Caco-2 (cell line): ENCODE measurements around the gene TENT5A. TPM values are rescaled to one million over a fixed set of nuclear protein-coding genes. Genes with fewer than 3 reads are reported as not detected.

Experiments
- BruUV-seq: library from RNA; stranded (reverse); fragments of 400-500 nt; replicated peaks from 2 replicates; lab custom pipeline; 2021; lab: Mats Ljungman, UMichigan
- CTCF ChIA-PET: fragments of 300-600 bp; sonication (Branson Sonifier 250); formaldehyde crosslinking; loops from one replicate; lab custom pipeline; 2022; ENCODE audit warnings: antibody characterized with exemption; lab: Charles Lee
- POLR2A ChIA-PET: fragments of 300-600 bp; sonication (Branson Sonifier 250); formaldehyde crosslinking; loops from one replicate; lab custom pipeline; 2022; ENCODE audit warnings: antibody characterized with exemption; lab: Charles Lee
- DNase-seq, 2 experiments: peaks; one replicate each; pipeline versions ENCODE4 v3.0.0 to v3.0.0-alpha.2; 2020 to 2022
- H3K27me3 ChIP-seq: replicated peaks from 2 replicates; pipeline ENCODE4 v1.6.0; 2011; ENCODE audit warnings: low read length; ENCODE audit not compliant: control insufficient read depth, insufficient read depth
- H3K36me3 ChIP-seq: 2 replicates; pipeline ENCODE4 v1.5.1; 2011; ENCODE audit warnings: low read length; ENCODE audit not compliant: control insufficient read depth, insufficient read depth
- H3K4me1 ChIP-seq: fragments of 250-450 bp; sonication (Bioruptor Pico); 2 replicates; pipeline ENCODE4 v1.5.1; 2020; ENCODE audit warnings: mild to moderate bottlenecking
- H3K4me3 ChIP-seq: 2 replicates; pipeline ENCODE4 v1.5.1; 2011; ENCODE audit warnings: low read depth, mild to moderate bottlenecking, control low read depth, low read length
- H3K9me3 ChIP-seq: fragments of 250-450 bp; sonication (Bioruptor Pico); 2 replicates; pipeline ENCODE4 v1.5.1; 2020; ENCODE audit warnings: mild to moderate bottlenecking, moderate library complexity
- H3K27ac Mint-ChIP-seq: one replicate; pipeline ENCODE4 v1.8.0; 2022; ENCODE audit warnings: mixed read lengths; ENCODE audit not compliant: unreplicated experiment
- H3K27me3 Mint-ChIP-seq: one replicate; pipeline ENCODE4 v1.8.0; 2022; ENCODE audit warnings: mixed read lengths; ENCODE audit not compliant: insufficient read depth, unreplicated experiment
- H3K36me3 Mint-ChIP-seq: one replicate; pipeline ENCODE4 v1.8.0; 2022; ENCODE audit warnings: mild to moderate bottlenecking, mixed read lengths; ENCODE audit not compliant: insufficient read depth, unreplicated experiment
- H3K4me1 Mint-ChIP-seq: one replicate; pipeline ENCODE4 v1.8.0; 2022; ENCODE audit warnings: low read depth, mixed read lengths; ENCODE audit not compliant: unreplicated experiment
- H3K4me3 Mint-ChIP-seq: one replicate; pipeline ENCODE4 v1.8.0; 2022; ENCODE audit warnings: mild to moderate bottlenecking, moderate library complexity, mixed read lengths; ENCODE audit not compliant: unreplicated experiment
- H3K9me3 Mint-ChIP-seq: one replicate; pipeline ENCODE4 v1.8.0; 2022; ENCODE audit warnings: mixed read lengths; ENCODE audit not compliant: unreplicated experiment
- intact Hi-C: fragments of 100-400 bp; cut with micrococcal nuclease; formaldehyde crosslinking; loops from one replicate; pipeline ENCODE4 v1.10.0; 2022; ENCODE audit not compliant: unreplicated experiment
- total RNA-seq: library from RNA; stranded (reverse); gene quantifications from 2 replicates; pipeline ENCODE4 v1.2.3, GENCODE V29; 2022
- TF ChIP-seq, protein P1 (sequence below), 2 experiments: fragments of 200-600 bp in 1 of 2; IDR thresholded peaks; 1 replicate in 1 of 2; 2 replicates in 1 of 2; pipeline versions ENCODE4 v1.5.1 to v1.8.0; 2011 to 2022; ENCODE audit warnings: antibody characterized with exemption in 1 of 2, control low read depth in 1 of 2, inconsistent platforms in 1 of 2, low read depth in 1 of 2, low read length in 1 of 2, mild to moderate bottlenecking in 1 of 2, moderate library complexity in 1 of 2; ENCODE audit not compliant: insufficient read depth in 1 of 2, severe bottlenecking in 1 of 2, unreplicated experiment in 1 of 2

TENT5A gene
- total RNA-seq, 1 experiment from 2014 or later = 45.0 TPM

DNA sequence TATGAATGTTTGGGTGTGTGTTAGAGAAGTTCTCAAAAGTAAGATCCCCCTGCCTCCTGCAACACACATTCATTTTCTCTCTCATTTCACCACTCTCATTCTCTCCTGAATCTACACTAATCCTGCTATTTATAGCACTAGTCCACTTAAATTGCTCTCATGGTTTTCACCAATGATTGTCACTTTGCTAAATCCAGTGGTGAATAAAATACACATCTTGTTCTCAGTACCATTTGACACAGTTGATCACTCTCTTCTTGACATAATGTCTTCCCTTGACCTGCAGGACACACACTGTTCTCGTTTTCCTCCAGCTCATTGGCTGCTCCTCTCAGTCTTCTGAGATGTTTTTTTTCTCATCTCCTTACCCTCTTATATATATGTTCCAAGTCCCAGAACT, 32.1 kb downstream of the TENT5A start:
- intact Hi-C loops = no loop called here
- POLR2A ChIA-PET = no interaction called here
- BruUV-seq = no TSS peak

DNA sequence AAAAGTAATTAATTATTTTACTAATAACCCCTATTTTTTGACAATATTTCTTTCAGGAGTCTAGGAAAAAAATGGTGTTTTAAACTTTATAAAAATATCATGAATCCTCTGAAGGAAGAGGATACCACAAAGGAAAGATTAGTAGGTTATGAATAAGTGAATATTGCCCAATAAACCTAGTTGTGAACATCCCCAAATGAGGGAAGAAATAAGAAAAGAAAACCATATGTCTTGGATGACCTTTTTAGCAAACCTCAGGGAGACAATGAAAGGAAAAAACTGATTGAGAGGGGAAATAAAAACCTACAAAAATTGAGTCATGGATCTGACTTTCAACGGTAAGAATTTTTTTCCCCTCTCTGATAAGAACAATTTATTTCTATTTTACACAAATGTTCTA, 34.4 kb downstream of the TENT5A start:
- intact Hi-C loops = no loop called here
- H3K27ac Mint-ChIP-seq = no peak overlapping the region
- CTCF ChIA-PET = no interaction called here
- H3K27me3 Mint-ChIP-seq = no peaks in the 10 kb centered on the region
- BruUV-seq = no TSS peak
- Histone ChIP-seq H3K4me3 (no peak overlapping the region), H3K27me3 (no peaks in the 10 kb centered on the region), H3K4me1 (no peaks in the 10 kb centered on the region), H3K36me3 (no peaks in the 10 kb centered on the region), H3K9me3 (no peaks in the 10 kb centered on the region)
- no peak overlapping the region for H3K4me3 Mint-ChIP-seq
- no peak for DNase-seq
- no peaks in the 10 kb centered on the region for H3K4me1 Mint-ChIP-seq
- no peaks in the 10 kb centered on the region for H3K36me3 Mint-ChIP-seq
- TF ChIP-seq, protein P1, sequence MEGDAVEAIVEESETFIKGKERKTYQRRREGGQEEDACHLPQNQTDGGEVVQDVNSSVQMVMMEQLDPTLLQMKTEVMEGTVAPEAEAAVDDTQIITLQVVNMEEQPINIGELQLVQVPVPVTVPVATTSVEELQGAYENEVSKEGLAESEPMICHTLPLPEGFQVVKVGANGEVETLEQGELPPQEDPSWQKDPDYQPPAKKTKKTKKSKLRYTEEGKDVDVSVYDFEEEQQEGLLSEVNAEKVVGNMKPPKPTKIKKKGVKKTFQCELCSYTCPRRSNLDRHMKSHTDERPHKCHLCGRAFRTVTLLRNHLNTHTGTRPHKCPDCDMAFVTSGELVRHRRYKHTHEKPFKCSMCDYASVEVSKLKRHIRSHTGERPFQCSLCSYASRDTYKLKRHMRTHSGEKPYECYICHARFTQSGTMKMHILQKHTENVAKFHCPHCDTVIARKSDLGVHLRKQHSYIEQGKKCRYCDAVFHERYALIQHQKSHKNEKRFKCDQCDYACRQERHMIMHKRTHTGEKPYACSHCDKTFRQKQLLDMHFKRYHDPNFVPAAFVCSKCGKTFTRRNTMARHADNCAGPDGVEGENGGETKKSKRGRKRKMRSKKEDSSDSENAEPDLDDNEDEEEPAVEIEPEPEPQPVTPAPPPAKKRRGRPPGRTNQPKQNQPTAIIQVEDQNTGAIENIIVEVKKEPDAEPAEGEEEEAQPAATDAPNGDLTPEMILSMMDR (IDR thresholded peaks at IDR 0.05; ENCODE audit: insufficient read depth in 1 of 2, low read depth in 1 of 2, low read length in 1 of 2, severe bottlenecking in 1 of 2, unreplicated experiment in 1 of 2) = no peak
- H3K9me3 Mint-ChIP-seq = no peaks in the 10 kb centered on the region
- POLR2A ChIA-PET = no interaction called here

More for the DNA sequence above, 32.1 kb downstream of the TENT5A start:
- Mint-ChIP-seq H3K4me1 (no peaks in the 10 kb centered on the region), H3K27ac (no peak overlapping the region), H3K4me3 (no peak overlapping the region), H3K9me3 (no peaks in the 10 kb centered on the region), H3K27me3 (no peaks in the 10 kb centered on the region), H3K36me3 (no peaks in the 10 kb centered on the region)
- TF ChIP-seq, protein P1 (IDR thresholded peaks at IDR 0.05; ENCODE audit: insufficient read depth in 1 of 2, low read depth in 1 of 2, low read length in 1 of 2, severe bottlenecking in 1 of 2, unreplicated experiment in 1 of 2) = no peak
- CTCF ChIA-PET = no interaction called here
- no peaks in the 10 kb centered on the region for H3K9me3 ChIP-seq
- no peaks in the 10 kb centered on the region for H3K36me3 ChIP-seq
- no peak overlapping the region for H3K4me3 ChIP-seq
- DNase-seq = no peak
- no peaks in the 10 kb centered on the region for H3K4me1 ChIP-seq
- no peaks in the 10 kb centered on the region for H3K27me3 ChIP-seq

DNA sequence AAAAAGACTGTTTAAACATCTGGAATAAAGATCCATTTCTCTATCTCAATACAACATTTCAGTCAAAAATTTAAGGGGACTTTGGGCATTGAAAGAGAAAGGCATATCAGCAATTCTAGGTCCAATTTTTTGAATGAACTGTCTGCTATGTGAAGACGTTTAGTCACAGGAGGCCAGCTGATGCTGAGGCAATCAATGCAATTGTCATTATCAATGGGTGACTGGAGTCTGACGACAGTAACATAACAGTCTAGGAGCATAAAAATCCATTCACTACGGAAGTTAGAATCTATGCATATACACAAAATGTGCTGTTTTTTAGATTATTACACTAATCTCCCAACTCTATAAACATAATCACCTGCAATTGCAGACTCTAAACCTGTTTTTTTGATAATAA, 37.8 kb downstream of the TENT5A start:
- intact Hi-C loops = no loop called here
- Mint-ChIP-seq H3K4me3 (no peak overlapping the region), H3K27me3 (no peaks in the 10 kb centered on the region), H3K36me3 (no peaks in the 10 kb centered on the region), H3K27ac (no peak overlapping the region), H3K4me1 (no peaks in the 10 kb centered on the region), H3K9me3 (no peaks in the 10 kb centered on the region)
- Histone ChIP-seq H3K4me3 (no peak overlapping the region), H3K4me1 (no peaks in the 10 kb centered on the region), H3K27me3 (no peaks in the 10 kb centered on the region), H3K9me3 (no peaks in the 10 kb centered on the region), H3K36me3 (no peaks in the 10 kb centered on the region)
- ChIA-PET CTCF (no interaction called here), POLR2A (no interaction called here)
- no peak for DNase-seq
- no TSS peak for BruUV-seq
- TF ChIP-seq, protein P1 (IDR thresholded peaks at IDR 0.05; ENCODE audit: insufficient read depth in 1 of 2, low read depth in 1 of 2, low read length in 1 of 2, severe bottlenecking in 1 of 2, unreplicated experiment in 1 of 2) = no peak
